ENCODE measurements around the gene DPAGT1.

Gene DPAGT1

GRCh38 chr11:119149018-119149785, 47.5 kb upstream of the DPAGT1 start, which contains the start of gene ABCG4 (continued):
- TF ChIP-seq ZBTB11 (tag by site-specific recombination; conservative IDR thresholded peaks at IDR 0.05; ENCODE audit: low read depth) (0 out of 2 replicates have a peak, but pooled peaks have one; percentile 23), ZNF843 (tag by site-specific recombination; IDR thresholded peaks at IDR 0.05) (no peak), ZNF629 (tag by site-specific recombination; IDR thresholded peaks at IDR 0.05) (no peak), ZNF112 (tag by site-specific recombination; IDR thresholded peaks at IDR 0.05) (no peak), ZNF571 (tag by site-specific recombination; IDR thresholded peaks at IDR 0.05) (no peak), ZNF510 (tag by site-specific recombination; IDR thresholded peaks at IDR 0.05; ENCODE audit: insufficient replicate concordance) (no peak), ZNF645 (tag by site-specific recombination; IDR thresholded peaks at IDR 0.05) (no peak), ZBTB17 (tag by site-specific recombination; IDR thresholded peaks at IDR 0.05) (no peak), ZNF658 (tag by site-specific recombination; IDR thresholded peaks at IDR 0.05) (no peak), ZNF501 (tag by site-specific recombination; IDR thresholded peaks at IDR 0.05) (no peak), ZNF132 (tag by site-specific recombination; IDR thresholded peaks at IDR 0.05; ENCODE audit: borderline replicate concordance) (no peak), ZBTB6 (tag by site-specific recombination; IDR thresholded peaks at IDR 0.05) (no peak), SP3 (tag by site-specific recombination; IDR thresholded peaks at IDR 0.05) (peak; percentile 26; the same call in 1 of the 2 replicates), ZNF341 (tag by site-specific recombination; IDR thresholded peaks at IDR 0.05; ENCODE audit: low read depth) (peak; percentile 85), KLF9 (tag by site-specific recombination; IDR thresholded peaks at IDR 0.05; ENCODE audit: low read depth) (no peak; the same call in 1 of the 2 replicates), ZNF184 (tag by site-specific recombination; IDR thresholded peaks at IDR 0.05) (no peak), ZNF146 (tag by site-specific recombination; IDR thresholded peaks at IDR 0.05) (no peak), ZNF692 (tag by site-specific recombination; IDR thresholded peaks at IDR 0.05) (no peak), ZNF26 (tag by site-specific recombination; IDR thresholded peaks at IDR 0.05) (no peak), ZNF324 (tag by site-specific recombination; IDR thresholded peaks at IDR 0.05) (no peak), KLF10 (tag by site-specific recombination; IDR thresholded peaks at IDR 0.05) (no peak), ZNF521 (tag by site-specific recombination; IDR thresholded peaks at IDR 0.05) (no peak), KLF16 (tag by site-specific recombination; IDR thresholded peaks at IDR 0.05) (no peak), ELK4 (IDR thresholded peaks at IDR 0.05; ENCODE audit: borderline replicate concordance, low read depth, low read length) (no peak), EGR2 (tag by site-specific recombination; IDR thresholded peaks at IDR 0.05; ENCODE audit: low read depth) (no peak; the same call in none of the 2 replicates), SCRT1 (tag by site-specific recombination; IDR thresholded peaks at IDR 0.05; ENCODE audit: borderline replicate concordance) (no peak)
